Sigmoid colon (tissue), 3 donors: ENCODE results near the gene ARIH1.
"Not testable (repeated sequence)": the region's sequence is repeated elsewhere in the genome, so short reads cannot be mapped to it uniquely, and the experiment has no call there.

Experiments
- POLR2A ChIP-seq, 2 donors: fragments of 450-650 bp; IDR thresholded peaks; one replicate each; pipeline ENCODE4 v1.6.1; 2016; ENCODE audit warnings: antibody characterized with exemption in 2 of 2, mild to moderate bottlenecking in 2 of 2, moderate library complexity in 2 of 2
- TF ChIP-seq, protein P1 (sequence below), 4 experiments: fragments of 450-650 bp in 3 of 4; fragments of 200-600 bp in 1 of 4; IDR thresholded peaks; one replicate each; pipeline ENCODE4 v1.5.1; 2016 to 2019; ENCODE audit warnings: antibody characterized with exemption in 4 of 4, mild to moderate bottlenecking in 3 of 4, moderate library complexity in 2 of 4

GRCh38 chr15:72628249-72629067 is 154.3 kb downstream of the ARIH1 start:
- TF ChIP-seq, protein P1, sequence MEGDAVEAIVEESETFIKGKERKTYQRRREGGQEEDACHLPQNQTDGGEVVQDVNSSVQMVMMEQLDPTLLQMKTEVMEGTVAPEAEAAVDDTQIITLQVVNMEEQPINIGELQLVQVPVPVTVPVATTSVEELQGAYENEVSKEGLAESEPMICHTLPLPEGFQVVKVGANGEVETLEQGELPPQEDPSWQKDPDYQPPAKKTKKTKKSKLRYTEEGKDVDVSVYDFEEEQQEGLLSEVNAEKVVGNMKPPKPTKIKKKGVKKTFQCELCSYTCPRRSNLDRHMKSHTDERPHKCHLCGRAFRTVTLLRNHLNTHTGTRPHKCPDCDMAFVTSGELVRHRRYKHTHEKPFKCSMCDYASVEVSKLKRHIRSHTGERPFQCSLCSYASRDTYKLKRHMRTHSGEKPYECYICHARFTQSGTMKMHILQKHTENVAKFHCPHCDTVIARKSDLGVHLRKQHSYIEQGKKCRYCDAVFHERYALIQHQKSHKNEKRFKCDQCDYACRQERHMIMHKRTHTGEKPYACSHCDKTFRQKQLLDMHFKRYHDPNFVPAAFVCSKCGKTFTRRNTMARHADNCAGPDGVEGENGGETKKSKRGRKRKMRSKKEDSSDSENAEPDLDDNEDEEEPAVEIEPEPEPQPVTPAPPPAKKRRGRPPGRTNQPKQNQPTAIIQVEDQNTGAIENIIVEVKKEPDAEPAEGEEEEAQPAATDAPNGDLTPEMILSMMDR (IDR thresholded peaks at IDR 0.05): not testable (repeated sequence)
- TF ChIP-seq POLR2A (IDR thresholded peaks at IDR 0.05): not testable (repeated sequence)
